GM12878 (cell line): ENCODE data around the gene KRTAP19-2. TPM values are rescaled to one million over a fixed set of nuclear protein-coding genes. Genes with fewer than 3 reads are reported as not detected.

ENCODE experiments used
- ATAC-seq: fragments of 200-7000 bp; cut with Tn5 transposase; 3 replicates; pipeline ENCODE4 v1.9.1; 2020; ENCODE audit warnings: mild to moderate bottlenecking, moderate library complexity
- BruUV-seq: library from RNA; stranded (reverse); fragments of 400-500 nt; replicated peaks from 2 replicates; lab custom pipeline; 2021; lab: Mats Ljungman, UMichigan
- CTCF ChIA-PET: fragments of 300-600 bp; sonication (Branson Sonifier 250); formaldehyde crosslinking; extraction: SDS; loops from one replicate; lab custom pipeline; 2021; ENCODE audit warnings: inconsistent platforms; lab: Yijun Ruan, JAX
- POLR2A ChIA-PET: fragments of 350-600 bp; formaldehyde crosslinking; extraction: SDS; loops from one replicate; lab custom pipeline; 2021; ENCODE audit warnings: inconsistent platforms; lab: Charles Lee
- RAD21 ChIA-PET: fragments of 300-600 bp; sonication (Branson Sonifier 250); formaldehyde crosslinking; loops from one replicate; lab custom pipeline; 2023; ENCODE audit warnings: antibody characterized with exemption; ENCODE audit not compliant: unreplicated experiment; lab: Charles Lee
- SMC1A ChIA-PET: fragments of 300-600 bp; sonication (Branson Sonifier 250); formaldehyde crosslinking; loops from one replicate; lab custom pipeline; 2023; ENCODE audit not compliant: unreplicated experiment, uncharacterized antibody; lab: Charles Lee
- DNase-seq: peaks from one replicate; pipeline ENCODE4 v3.0.0-alpha.2; 2011; ENCODE audit warnings: low read depth, low spot score
- FAIRE-seq: peaks from 3 replicates; lab custom pipeline; 2011; peaks lifted over from hg19 to GRCh38; lab: Jason Lieb, UNC
- H2AFZ ChIP-seq: 2 replicates; pipeline ENCODE4 v1.6.0; 2011; ENCODE audit warnings: low read depth, low read length, control low read depth; ENCODE audit not compliant: control insufficient read depth
- H3K27ac ChIP-seq: 2 replicates; pipeline ENCODE4 v1.5.1; 2011; ENCODE audit warnings: control low read depth; ENCODE audit not compliant: control insufficient read depth, insufficient read depth
- H3K27me3 ChIP-seq, 2 experiments: replicated peaks in 1 of 2; 2 replicates each; pipeline versions ENCODE4 v1.6.0 to v1.6.1; 2011; ENCODE audit warnings: low read length in 1 of 2; ENCODE audit not compliant: control insufficient read depth in 2 of 2, insufficient read depth in 2 of 2
- H3K36me3 ChIP-seq, 2 experiments: 2 replicates each; pipeline ENCODE4 v1.5.1; 2011; ENCODE audit warnings: low read length in 1 of 2; ENCODE audit not compliant: control insufficient read depth in 2 of 2, insufficient read depth in 2 of 2
- H3K4me1 ChIP-seq: 2 replicates; pipeline ENCODE4 v1.6.1; 2011; ENCODE audit warnings: mild to moderate bottlenecking, low read length, moderate library complexity, mixed read lengths; ENCODE audit not compliant: control insufficient read depth, insufficient read depth
- H3K4me2 ChIP-seq: 2 replicates; pipeline ENCODE4 v1.6.0; 2011; ENCODE audit warnings: control low read depth; ENCODE audit not compliant: control insufficient read depth, insufficient read depth
- H3K4me3 ChIP-seq: fragments of 200-600 bp; sonication (generic); 2 replicates; pipeline ENCODE4 v1.5.1; 2016
- H3K79me2 ChIP-seq: 2 replicates; pipeline ENCODE4 v1.6.0; 2011; ENCODE audit warnings: low read length; ENCODE audit not compliant: control insufficient read depth, insufficient read depth
- H3K9ac ChIP-seq: 2 replicates; pipeline ENCODE4 v1.8.0; 2011; ENCODE audit warnings: low read length, control low read depth, mixed read lengths; ENCODE audit not compliant: control insufficient read depth, insufficient read depth
- H3K9me3 ChIP-seq: replicated peaks from 3 replicates; pipeline ENCODE4 v1.5.1; 2011; ENCODE audit warnings: mild to moderate bottlenecking, low read length; ENCODE audit not compliant: control insufficient read depth, insufficient read depth
- H4K20me1 ChIP-seq: 2 replicates; pipeline ENCODE4 v1.6.0; 2011; ENCODE audit not compliant: control insufficient read depth, insufficient read depth
- HDAC6 ChIP-seq: fragments of 200-600 bp; sonication (generic); IDR thresholded peaks from one replicate; pipeline ENCODE4 v1.8.0; 2017; ENCODE audit warnings: antibody characterized with exemption; ENCODE audit not compliant: unreplicated experiment
- IKZF1 ChIP-seq: fragments of 450-650 bp; conservative IDR thresholded peaks from 2 replicates; pipeline ENCODE4 v1.6.1; 2017; ENCODE audit warnings: antibody characterized with exemption, mild to moderate bottlenecking
- MYC ChIP-seq: IDR thresholded peaks from 2 replicates; pipeline ENCODE4 v1.6.1; 2011; ENCODE audit warnings: mild to moderate bottlenecking, low read length, moderate library complexity, inconsistent platforms; ENCODE audit not compliant: insufficient read depth, insufficient replicate concordance, insufficient read length, severe bottlenecking
- NFIC ChIP-seq: IDR thresholded peaks from 2 replicates; pipeline ENCODE4 v1.6.1; 2012; ENCODE audit warnings: low read depth, mild to moderate bottlenecking, inconsistent platforms, low read length, moderate library complexity
- POLR2AphosphoS5 ChIP-seq: IDR thresholded peaks from 2 replicates; pipeline ENCODE4 v1.6.1; 2011; ENCODE audit warnings: mild to moderate bottlenecking, low read length, inconsistent platforms
- RB1 ChIP-seq: fragments of 450-650 bp; formaldehyde crosslinking; IDR thresholded peaks from 2 replicates; pipeline ENCODE4 v1.6.1; 2017; ENCODE audit warnings: mild to moderate bottlenecking, borderline replicate concordance
- RBBP5 ChIP-seq: fragments of 200-600 bp; sonication (generic); conservative IDR thresholded peaks from 2 replicates; pipeline ENCODE4 v1.6.1; 2016
- RFX5 ChIP-seq: IDR thresholded peaks from 2 replicates; pipeline ENCODE4 v1.6.1; 2011; ENCODE audit warnings: low read depth, low read length, improper control_type of control experiment
- SPI1 ChIP-seq: IDR thresholded peaks from 2 replicates; pipeline ENCODE4 v1.6.1; 2011; ENCODE audit warnings: low read depth, mild to moderate bottlenecking, low read length, moderate library complexity, borderline replicate concordance; ENCODE audit not compliant: insufficient read depth
- SRF ChIP-seq, 2 experiments: IDR thresholded peaks; 2 replicates each; pipeline ENCODE4 v1.6.1; 2011; ENCODE audit warnings: low read depth in 2 of 2, low read length in 2 of 2, mild to moderate bottlenecking in 1 of 2, moderate library complexity in 1 of 2
- TARDBP ChIP-seq: IDR thresholded peaks from 2 replicates; pipeline ENCODE4 v1.6.1; 2016; ENCODE audit warnings: borderline replicate concordance
- TCF7 ChIP-seq: IDR thresholded peaks from 2 replicates; pipeline ENCODE4 v1.6.1; 2014; ENCODE audit warnings: antibody characterized with exemption, borderline replicate concordance
- ZNF217 ChIP-seq: fragments of 450-650 bp; IDR thresholded peaks from 2 replicates; pipeline ENCODE4 v1.6.1; 2017; ENCODE audit warnings: antibody characterized with exemption, mild to moderate bottlenecking
- WGBS: methylation state at CpG from one replicate; pipeline ENCODE4 v1.1.6; 2016; ENCODE audit warnings: low lambda C conversion rate; ENCODE audit not compliant: insufficient replicate concordance, insufficient coverage; ENCODE audit errors: missing lambda C conversion rate; 5-methylcytosine and 5-hydroxymethylcytosine counted together
- in situ Hi-C: fragments of 300-500 bp; cut with MboI; formaldehyde crosslinking; loops from 9 replicates; pipeline ENCODE4 v1.14.3; 2018; ENCODE audit warnings: mixed read lengths
- intact Hi-C: fragments of 100-400 bp; cut with micrococcal nuclease; formaldehyde crosslinking; loops from one replicate; pipeline ENCODE4 v1.14.2; 2022; ENCODE audit not compliant: unreplicated experiment
- polyA plus RNA-seq, 11 experiments: library from polyadenylated mRNA; depleted of rRNA in 4 of 11; unstranded in 6 of 11; stranded (reverse) in 5 of 11; fragments of >200 nt; fragmentation: Nextera tagmentation in 4 of 11; fragmentation: Illumina TruSeq in 1 of 11; extraction: Ambion mirVana in 4 of 11; extraction: Trizol in 1 of 11; gene quantifications; 1 replicate in 1 of 11; 2 replicates in 10 of 11; pipeline versions ENCODE4 v1.2.1 to v1.2.3, GENCODE V29; 2011 to 2016; ENCODE audit warnings: inconsistent platforms in 2 of 11, missing spikeins in 2 of 11, low read depth in 1 of 11
- total RNA-seq, 4 experiments: library from RNA; depleted of rRNA in 3 of 4; stranded (reverse); fragments of >200 nt in 3 of 4; fragmentation: Illumina TruSeq in 1 of 4; extraction: Trizol in 1 of 4; gene quantifications; 2 replicates each; pipeline versions ENCODE4 v1.2.1 to v1.2.3, GENCODE V29; 2013 to 2021
- TF ChIP-seq, protein P1 (sequence below): fragments of 450-650 bp; IDR thresholded peaks from 2 replicates; pipeline ENCODE4 v1.6.1; 2018; ENCODE audit warnings: borderline replicate concordance, mild to moderate bottlenecking; ENCODE audit not compliant: partially characterized antibody
- TF ChIP-seq, protein P2 (sequence below): fragments of 450-650 bp; IDR thresholded peaks from 2 replicates; pipeline ENCODE4 v1.6.1; 2016; ENCODE audit warnings: mild to moderate bottlenecking

The KRTAP19-2 gene
- total and polyA plus RNA-seq, 10 of the 15 experiments (the other 5 are each of a cell fraction or from before 2014, with no cell fraction given), result not detected

DNA sequence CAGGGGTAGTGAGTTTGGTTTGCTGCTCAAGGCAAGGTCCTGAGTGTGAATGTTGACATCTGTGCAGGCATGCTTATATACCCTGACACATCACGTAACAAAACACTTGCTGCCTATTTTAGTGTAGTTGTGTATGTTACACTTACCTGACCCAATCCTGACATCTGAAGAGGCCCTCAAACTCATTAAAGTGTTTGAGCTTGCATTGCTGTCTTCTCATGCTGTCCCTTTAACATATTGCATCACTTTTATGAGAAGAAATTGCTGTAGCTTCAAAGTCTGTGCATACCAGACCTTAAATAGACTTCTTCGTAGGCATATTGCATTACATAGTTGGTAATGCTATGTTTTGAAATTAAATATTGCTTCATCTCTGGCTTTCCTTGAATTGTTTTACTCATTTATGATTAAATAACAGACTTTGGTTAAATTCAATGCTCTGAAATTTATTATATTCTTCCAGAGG lies 4.8 kb upstream of the KRTAP19-2 start, which contains the start of gene KRTAP19-3:
TSS of gene KRTAP19-3 (minus strand) at position 51 of the 466 bp plus-strand sequence. CDS start 56 bp downstream, outside the sequence.
- POLR2A ChIA-PET, result no interaction called here
- no peak within 1 kb of the TSS for H3K4me2 ChIP-seq
- WGBS, result 57% methylated on average over 2 of the region's 2 CpGs

More for the DNA sequence above, 4.8 kb upstream of the KRTAP19-2 start, which contains the start of gene KRTAP19-3:
- FAIRE-seq (no peak), ATAC-seq (no peak), DNase-seq (no peak)
- ChIA-PET SMC1A (no interaction called here), CTCF (interaction anchor here (0.7 kb wide), 1 partner anchor 13 kb away, joined by 3 read pairs; no protein-coding TSS in a partner anchor), RAD21 (no interaction called here)
- no peak for TF ChIP-seq MYC
- TF ChIP-seq IKZF1, result no peak
- TF ChIP-seq RB1, result no peak
- no peak for TF ChIP-seq TCF7
- TF ChIP-seq SRF (IDR thresholded peaks at IDR 0.05; ENCODE audit: low read depth in 2 of 2, low read length in 2 of 2), result no peak
- no peak for TF ChIP-seq POLR2AphosphoS5
- no peak for TF ChIP-seq ZNF217
- TF ChIP-seq, protein P1, sequence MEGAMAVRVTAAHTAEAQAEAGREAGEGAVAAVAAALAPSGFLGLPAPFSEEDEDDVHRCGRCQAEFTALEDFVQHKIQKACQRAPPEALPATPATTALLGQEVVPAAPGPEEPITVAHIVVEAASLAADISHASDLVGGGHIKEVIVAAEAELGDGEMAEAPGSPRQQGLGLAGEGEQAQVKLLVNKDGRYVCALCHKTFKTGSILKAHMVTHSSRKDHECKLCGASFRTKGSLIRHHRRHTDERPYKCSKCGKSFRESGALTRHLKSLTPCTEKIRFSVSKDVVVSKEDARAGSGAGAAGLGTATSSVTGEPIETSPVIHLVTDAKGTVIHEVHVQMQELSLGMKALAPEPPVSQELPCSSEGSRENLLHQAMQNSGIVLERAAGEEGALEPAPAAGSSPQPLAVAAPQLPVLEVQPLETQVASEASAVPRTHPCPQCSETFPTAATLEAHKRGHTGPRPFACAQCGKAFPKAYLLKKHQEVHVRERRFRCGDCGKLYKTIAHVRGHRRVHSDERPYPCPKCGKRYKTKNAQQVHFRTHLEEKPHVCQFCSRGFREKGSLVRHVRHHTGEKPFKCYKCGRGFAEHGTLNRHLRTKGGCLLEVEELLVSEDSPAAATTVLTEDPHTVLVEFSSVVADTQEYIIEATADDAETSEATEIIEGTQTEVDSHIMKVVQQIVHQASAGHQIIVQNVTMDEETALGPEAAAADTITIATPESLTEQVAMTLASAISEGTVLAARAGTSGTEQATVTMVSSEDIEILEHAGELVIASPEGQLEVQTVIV, result no peak
- TF ChIP-seq TARDBP, result no peak
- no peak for TF ChIP-seq SPI1
- no peak for TF ChIP-seq RFX5
- no peak for TF ChIP-seq RBBP5
- TF ChIP-seq HDAC6, result no peak
- TF ChIP-seq NFIC, result no peak
- TF ChIP-seq, protein P2, sequence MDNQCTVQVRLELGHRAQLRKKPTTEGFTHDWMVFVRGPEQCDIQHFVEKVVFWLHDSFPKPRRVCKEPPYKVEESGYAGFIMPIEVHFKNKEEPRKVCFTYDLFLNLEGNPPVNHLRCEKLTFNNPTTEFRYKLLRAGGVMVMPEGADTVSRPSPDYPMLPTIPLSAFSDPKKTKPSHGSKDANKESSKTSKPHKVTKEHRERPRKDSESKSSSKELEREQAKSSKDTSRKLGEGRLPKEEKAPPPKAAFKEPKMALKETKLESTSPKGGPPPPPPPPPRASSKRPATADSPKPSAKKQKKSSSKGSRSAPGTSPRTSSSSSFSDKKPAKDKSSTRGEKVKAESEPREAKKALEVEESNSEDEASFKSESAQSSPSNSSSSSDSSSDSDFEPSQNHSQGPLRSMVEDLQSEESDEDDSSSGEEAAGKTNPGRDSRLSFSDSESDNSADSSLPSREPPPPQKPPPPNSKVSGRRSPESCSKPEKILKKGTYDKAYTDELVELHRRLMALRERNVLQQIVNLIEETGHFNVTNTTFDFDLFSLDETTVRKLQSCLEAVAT, result no peak
- Histone ChIP-seq H3K9ac (no peak within 1 kb of the TSS), H3K27me3 (no peaks in the 10 kb centered on the region), H3K9me3 (no peaks in the 10 kb centered on the region), H3K27ac (no peak within 1 kb of the TSS), H4K20me1 (no peaks in the 10 kb centered on the region), H3K36me3 (no peaks in the 10 kb centered on the region), H3K4me3 (no peak within 1 kb of the TSS), H3K79me2 (no peaks in the 10 kb centered on the region), H3K4me1 (no peaks in the 10 kb centered on the region), H2AFZ (no peak within 1 kb of the TSS)
- intact Hi-C loops (no loop called here), in situ Hi-C loops (no loop called here)
- no TSS peak for BruUV-seq
